Stimulated activated CD8-positive, alpha-beta memory T cell treated with anti-CD3 and anti-CD28 coated beads, Interleukin-2, amount 100 ng/mL, for 1 hour (primary cell): ENCODE data around the gene CCDC146.
"Not testable (repeated sequence)": the region's sequence is repeated elsewhere in the genome, so short reads cannot be mapped to it uniquely, and the experiment has no call there.

Source experiments
- DNase-seq, 2 donors: peaks; one replicate each; pipeline ENCODE4 v3.0.0-alpha.2; 2020; ENCODE audit warnings: low read depth in 2 of 2

CCDC146 gene

GRCh38 chr7:77199013-77199966, 76.9 kb downstream of the CCDC146 start, which contains the start of gene FGL2:
TSS of gene FGL2 (minus strand) at chr7:77199819. CDS start at chr7:77199793, 26 bp downstream.
- no peak for DNase-seq

- DNase-seq = no peak
Measured at GRCh38 chr7:77200542-77200941, 78.1 kb downstream of the CCDC146 start.

GRCh38 chr7:77202481-77202976, 80.1 kb downstream of the CCDC146 start:
- DNase-seq = no peak

- no peak for DNase-seq
Measured at GRCh38 chr7:77205706-77206105, 83.3 kb downstream of the CCDC146 start.

GRCh38 chr7:77208416-77208815, 86.0 kb downstream of the CCDC146 start:
- no peak for DNase-seq

- no peak for DNase-seq
Measured at GRCh38 chr7:77209479-77210139, 87.2 kb downstream of the CCDC146 start.

- no peak for DNase-seq
Measured at GRCh38 chr7:77216181-77216845, 93.9 kb downstream of the CCDC146 start.

- DNase-seq = no peak
Measured at GRCh38 chr7:77217474-77218185, 95.2 kb downstream of the CCDC146 start.

GRCh38 chr7:77219701-77220331, 97.4 kb downstream of the CCDC146 start:
- not testable (repeated sequence) for DNase-seq

GRCh38 chr7:77222065-77222464, 99.7 kb downstream of the CCDC146 start:
- DNase-seq = no peak

- no peak for DNase-seq
Measured at GRCh38 chr7:77222819-77223218, 100.4 kb downstream of the CCDC146 start.

- DNase-seq = no peak
Measured at GRCh38 chr7:77223261-77223660, 100.8 kb downstream of the CCDC146 start.

GRCh38 chr7:77226357-77226839, 104.0 kb downstream of the CCDC146 start:
- DNase-seq = no peak

- not testable (repeated sequence) for DNase-seq
Measured at GRCh38 chr7:77228795-77229194, 106.4 kb downstream of the CCDC146 start.

- no peak for DNase-seq
Measured at GRCh38 chr7:77232467-77232866, 110.1 kb downstream of the CCDC146 start.

GRCh38 chr7:77235276-77235675, 112.9 kb downstream of the CCDC146 start:
- DNase-seq = no peak

- DNase-seq = no peak
Measured at GRCh38 chr7:77238703-77239136, 116.3 kb downstream of the CCDC146 start.

- DNase-seq = no peak
Measured at GRCh38 chr7:77239471-77239870, 117.1 kb downstream of the CCDC146 start.

- DNase-seq = no peak
Measured at GRCh38 chr7:77242068-77242467, 119.7 kb downstream of the CCDC146 start.

- no peak for DNase-seq
Measured at GRCh38 chr7:77242554-77242953, 120.1 kb downstream of the CCDC146 start.
